Suprapubic skin (tissue), 4 donors: ENCODE data around the gene PAX7. TPM values are rescaled to one million over a fixed set of nuclear protein-coding genes. Genes with fewer than 3 reads are reported as not detected.

ENCODE experiments used
- DNase-seq, 2 donors: peaks; one replicate each; pipeline ENCODE4 v3.0.0-alpha.2; 2019; ENCODE audit warnings: low spot score in 2 of 2
- H3K27ac ChIP-seq: fragments of 200-600 bp; sonication (generic); one replicate; pipeline ENCODE4 v1.5.1; 2019
- H3K27me3 ChIP-seq: fragments of 200-600 bp; sonication (generic); one replicate; pipeline ENCODE4 v1.5.1; 2019
- H3K36me3 ChIP-seq: fragments of 200-600 bp; sonication (generic); one replicate; pipeline ENCODE4 v1.5.1; 2019
- H3K4me1 ChIP-seq: fragments of 200-600 bp; sonication (generic); one replicate; pipeline ENCODE4 v1.5.1; 2019
- H3K4me3 ChIP-seq: fragments of 200-600 bp; sonication (generic); one replicate; pipeline ENCODE4 v1.5.1; 2019; ENCODE audit warnings: mild to moderate bottlenecking
- H3K9me3 ChIP-seq: fragments of 200-600 bp; sonication (generic); one replicate; pipeline ENCODE4 v1.5.1; 2019
- CTCF ChIP-seq, 2 donors: fragments of 200-600 bp in 1 of 2; fragments of 450-650 bp in 1 of 2; sonication (generic) in 1 of 2; IDR thresholded peaks; one replicate each; pipeline ENCODE4 v1.5.1; 2016 to 2019; ENCODE audit warnings: antibody characterized with exemption in 2 of 2, mild to moderate bottlenecking in 1 of 2, moderate library complexity in 1 of 2
- EP300 ChIP-seq: sonication (generic); formaldehyde crosslinking; IDR thresholded peaks from one replicate; pipeline ENCODE4 v1.6.1; 2017; ENCODE audit warnings: antibody characterized with exemption
- POLR2A ChIP-seq, 2 donors: fragments of 450-650 bp; IDR thresholded peaks; one replicate each; pipeline ENCODE4 v1.6.1; 2017; ENCODE audit warnings: antibody characterized with exemption in 2 of 2, mild to moderate bottlenecking in 2 of 2, moderate library complexity in 2 of 2
- POLR2AphosphoS5 ChIP-seq, 3 donors: sonication (generic); formaldehyde crosslinking; IDR thresholded peaks; one replicate each; pipeline ENCODE4 v1.6.1; 2017; ENCODE audit warnings: antibody characterized with exemption in 3 of 3
- WGBS: methylation state at CpG from one replicate; pipeline ENCODE4 v1.1.5; 2018; 5-methylcytosine and 5-hydroxymethylcytosine counted together
- total RNA-seq, 4 donors: library from RNA; depleted of rRNA; stranded (reverse); fragments of >200 nt; gene quantifications; one replicate each; pipeline ENCODE4 v1.1.0, GENCODE V29; 2016

Gene PAX7
- total RNA-seq, 4 donors from 2014 or later: 0.08 TPM; not detected in 3

- Histone ChIP-seq H3K9me3 (no peaks in the 10 kb centered on the region), H3K27me3 (peaks cover 100% of the 10 kb centered on the region), H3K4me3 (no peak overlapping the region), H3K27ac (no peak overlapping the region), H3K4me1 (peaks cover 4% of the 10 kb centered on the region), H3K36me3 (no peaks in the 10 kb centered on the region)
- no peak for DNase-seq
- TF ChIP-seq POLR2A (IDR thresholded peaks at IDR 0.05) (no peak), EP300 (no peak), POLR2AphosphoS5 (IDR thresholded peaks at IDR 0.05) (no peak), CTCF (IDR thresholded peaks at IDR 0.05) (no peak)
- WGBS: 9% methylated on average over 21 of the region's 24 CpGs
Measured at GRCh38 chr1:18637511-18637960, 6.9 kb downstream of the PAX7 start.

- Histone ChIP-seq H3K36me3 (no peaks in the 10 kb centered on the region), H3K27me3 (peaks cover 100% of the 10 kb centered on the region), H3K9me3 (no peaks in the 10 kb centered on the region), H3K4me3 (no peak overlapping the region), H3K27ac (no peak overlapping the region), H3K4me1 (peaks cover 4% of the 10 kb centered on the region)
- WGBS: 15% methylated on average over 14 of the region's 15 CpGs
- TF ChIP-seq POLR2AphosphoS5 (IDR thresholded peaks at IDR 0.05) (no peak), CTCF (IDR thresholded peaks at IDR 0.05) (no peak), EP300 (no peak), POLR2A (IDR thresholded peaks at IDR 0.05) (no peak)
- no peak for DNase-seq
Measured at GRCh38 chr1:18637962-18638834, 7.6 kb downstream of the PAX7 start.

GRCh38 chr1:18638835-18639364 lies 8.3 kb downstream of the PAX7 start:
- Histone ChIP-seq H3K9me3 (no peaks in the 10 kb centered on the region), H3K36me3 (no peaks in the 10 kb centered on the region), H3K27me3 (peaks cover 100% of the 10 kb centered on the region), H3K4me3 (no peak overlapping the region), H3K4me1 (peaks cover 10% of the 10 kb centered on the region), H3K27ac (no peak overlapping the region)
- no peak for TF ChIP-seq POLR2A (IDR thresholded peaks at IDR 0.05)
- TF ChIP-seq POLR2AphosphoS5 (IDR thresholded peaks at IDR 0.05): no peak
- TF ChIP-seq EP300: no peak
- no peak for TF ChIP-seq CTCF (IDR thresholded peaks at IDR 0.05)
- no peak for DNase-seq
- WGBS: 12% methylated on average over 6 of the region's 6 CpGs

- Histone ChIP-seq H3K9me3 (no peaks in the 10 kb centered on the region), H3K36me3 (no peaks in the 10 kb centered on the region), H3K4me3 (no peak overlapping the region), H3K4me1 (peaks cover 14% of the 10 kb centered on the region), H3K27me3 (peaks cover 100% of the 10 kb centered on the region), H3K27ac (no peak overlapping the region)
- no peak for DNase-seq
- TF ChIP-seq POLR2A (IDR thresholded peaks at IDR 0.05): no peak
- no peak for TF ChIP-seq POLR2AphosphoS5 (IDR thresholded peaks at IDR 0.05)
- TF ChIP-seq CTCF (IDR thresholded peaks at IDR 0.05): no peak
- no peak for TF ChIP-seq EP300
- WGBS: 13% methylated on average over 10 of the region's 10 CpGs
Measured at GRCh38 chr1:18639368-18640055, 8.9 kb downstream of the PAX7 start.
